Neural progenitor cell (in vitro differentiated cells): Measurements from ENCODE around the gene EPS8. TPM values are rescaled to one million over a fixed set of nuclear protein-coding genes. Genes with fewer than 3 reads are reported as not detected.

Source experiments
- DNase-seq: peaks from one replicate; pipeline ENCODE4 v3.0.0-alpha.2; 2016; ENCODE audit warnings: low spot score
- H2AFZ ChIP-seq: fragments of 200-600 bp; sonication (generic); replicated peaks from 2 replicates; pipeline ENCODE4 v1.6.1; 2016; ENCODE audit warnings: antibody characterized with exemption
- H3F3A ChIP-seq: fragments of 200-600 bp; sonication (generic); 2 replicates; pipeline ENCODE4 v1.6.1; 2016; ENCODE audit warnings: antibody characterized with exemption, low read depth
- H3K27ac ChIP-seq: fragments of 200-600 bp; sonication (generic); 2 replicates; pipeline ENCODE4 v1.5.1; 2016; ENCODE audit warnings: mild to moderate bottlenecking
- H3K27me3 ChIP-seq: fragments of 200-600 bp; sonication (generic); 2 replicates; pipeline ENCODE4 v1.6.1; 2016; ENCODE audit warnings: mild to moderate bottlenecking, moderate library complexity
- H3K36me3 ChIP-seq: fragments of 200-600 bp; sonication (generic); 2 replicates; pipeline ENCODE4 v1.5.1; 2016
- H3K4me1 ChIP-seq: fragments of 200-600 bp; sonication (generic); 2 replicates; pipeline ENCODE4 v1.6.1; 2016; ENCODE audit warnings: mixed run types
- H3K4me2 ChIP-seq: fragments of 200-600 bp; sonication (generic); 2 replicates; pipeline ENCODE4 v1.6.1; 2016
- H3K4me3 ChIP-seq: fragments of 200-600 bp; sonication (generic); 2 replicates; pipeline ENCODE4 v1.5.1; 2016
- H3K79me2 ChIP-seq: fragments of 200-600 bp; sonication (generic); 2 replicates; pipeline ENCODE4 v1.6.1; 2016; ENCODE audit warnings: low read depth
- H3K9ac ChIP-seq: fragments of 200-600 bp; sonication (generic); 2 replicates; pipeline ENCODE4 v1.6.1; 2016
- H3K9me3 ChIP-seq: fragments of 200-600 bp; sonication (generic); 2 replicates; pipeline ENCODE4 v1.5.1; 2016; ENCODE audit warnings: low read depth
- H4K20me1 ChIP-seq: fragments of 200-600 bp; sonication (generic); 2 replicates; pipeline ENCODE4 v1.6.1; 2016; ENCODE audit warnings: low read depth
- H3K27ac Mint-ChIP-seq: 3 replicates; pipeline ENCODE4 v1.8.0; 2021; ENCODE audit warnings: mixed read lengths
- H3K27me3 Mint-ChIP-seq: 2 replicates; pipeline ENCODE4 v1.8.0; 2022; ENCODE audit warnings: low read depth, mild to moderate bottlenecking, inconsistent platforms, moderate library complexity, mixed read lengths; ENCODE audit not compliant: insufficient read depth
- H3K36me3 Mint-ChIP-seq: 3 replicates; pipeline ENCODE4 v1.8.0; 2021; ENCODE audit warnings: mixed read lengths
- H3K4me1 Mint-ChIP-seq: 3 replicates; pipeline ENCODE4 v1.8.0; 2021; ENCODE audit warnings: mixed read lengths
- H3K4me3 Mint-ChIP-seq: 3 replicates; pipeline ENCODE4 v1.8.0; 2021; ENCODE audit warnings: mild to moderate bottlenecking, moderate library complexity, mixed read lengths
- H3K9me3 Mint-ChIP-seq: 3 replicates; pipeline ENCODE4 v1.8.0; 2020; ENCODE audit warnings: mixed read lengths
- EZH2 ChIP-seq: fragments of 200-600 bp; sonication (generic); IDR thresholded peaks from 2 replicates; pipeline ENCODE4 v1.6.1; 2017; ENCODE audit warnings: antibody characterized with exemption, mild to moderate bottlenecking, moderate library complexity
- EZH2phosphoT487 ChIP-seq: fragments of 200-600 bp; sonication (generic); IDR thresholded peaks from 2 replicates; pipeline ENCODE4 v1.6.1; 2017; ENCODE audit warnings: antibody characterized with exemption
- total RNA-seq: library from RNA; depleted of rRNA; stranded (reverse); fragments of >200 nt; gene quantifications from 2 replicates; pipeline ENCODE4 v1.2.3, GENCODE V29; 2015; ENCODE audit warnings: low replicate concordance
- TF ChIP-seq, protein P1 (sequence below): fragments of 200-600 bp; sonication (generic); IDR thresholded peaks from 2 replicates; pipeline ENCODE4 v1.5.1; 2017; ENCODE audit warnings: antibody characterized with exemption, mild to moderate bottlenecking

The EPS8 gene
- total RNA-seq, 1 donor from 2014 or later = 17.0 TPM

- no peak overlapping the region for H3K27ac ChIP-seq
- no peaks in the 10 kb centered on the region for H4K20me1 ChIP-seq
- Mint-ChIP-seq H3K4me3 (no peak overlapping the region), H3K4me1 (peaks cover 11% of the 10 kb centered on the region), H3K27ac (no peak overlapping the region), H3K36me3 (peaks cover 18% of the 10 kb centered on the region), H3K27me3 (no peaks in the 10 kb centered on the region), H3K9me3 (peaks cover 23% of the 10 kb centered on the region)
- H3K36me3 ChIP-seq = no peaks in the 10 kb centered on the region
- no peaks in the 10 kb centered on the region for H3K9me3 ChIP-seq
- no peak overlapping the region for H3K9ac ChIP-seq
- DNase-seq = no peak
- no peaks in the 10 kb centered on the region for H3K27me3 ChIP-seq
- H3K4me3 ChIP-seq = no peak overlapping the region
- H3K79me2 ChIP-seq = no peaks in the 10 kb centered on the region
- TF ChIP-seq EZH2phosphoT487 (no peak), EZH2 (no peak)
- TF ChIP-seq, protein P1, sequence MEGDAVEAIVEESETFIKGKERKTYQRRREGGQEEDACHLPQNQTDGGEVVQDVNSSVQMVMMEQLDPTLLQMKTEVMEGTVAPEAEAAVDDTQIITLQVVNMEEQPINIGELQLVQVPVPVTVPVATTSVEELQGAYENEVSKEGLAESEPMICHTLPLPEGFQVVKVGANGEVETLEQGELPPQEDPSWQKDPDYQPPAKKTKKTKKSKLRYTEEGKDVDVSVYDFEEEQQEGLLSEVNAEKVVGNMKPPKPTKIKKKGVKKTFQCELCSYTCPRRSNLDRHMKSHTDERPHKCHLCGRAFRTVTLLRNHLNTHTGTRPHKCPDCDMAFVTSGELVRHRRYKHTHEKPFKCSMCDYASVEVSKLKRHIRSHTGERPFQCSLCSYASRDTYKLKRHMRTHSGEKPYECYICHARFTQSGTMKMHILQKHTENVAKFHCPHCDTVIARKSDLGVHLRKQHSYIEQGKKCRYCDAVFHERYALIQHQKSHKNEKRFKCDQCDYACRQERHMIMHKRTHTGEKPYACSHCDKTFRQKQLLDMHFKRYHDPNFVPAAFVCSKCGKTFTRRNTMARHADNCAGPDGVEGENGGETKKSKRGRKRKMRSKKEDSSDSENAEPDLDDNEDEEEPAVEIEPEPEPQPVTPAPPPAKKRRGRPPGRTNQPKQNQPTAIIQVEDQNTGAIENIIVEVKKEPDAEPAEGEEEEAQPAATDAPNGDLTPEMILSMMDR = no peak
- H2AFZ ChIP-seq = no peak overlapping the region
- H3K4me2 ChIP-seq = no peak overlapping the region
- no peaks in the 10 kb centered on the region for H3K4me1 ChIP-seq
- H3F3A ChIP-seq = no peaks in the 10 kb centered on the region
Measured at GRCh38 chr12:15732341-15733061, 56.7 kb downstream of the EPS8 start.

GRCh38 chr12:15731940-15732339 lies 57.2 kb downstream of the EPS8 start:
- Histone ChIP-seq H3K4me3 (no peak overlapping the region), H3K79me2 (no peaks in the 10 kb centered on the region), H3K27ac (no peak overlapping the region), H3K9me3 (no peaks in the 10 kb centered on the region), H2AFZ (no peak overlapping the region), H3K36me3 (no peaks in the 10 kb centered on the region), H3K4me1 (no peaks in the 10 kb centered on the region), H3K4me2 (no peak overlapping the region), H3F3A (no peaks in the 10 kb centered on the region), H4K20me1 (no peaks in the 10 kb centered on the region), H3K9ac (no peak overlapping the region), H3K27me3 (no peaks in the 10 kb centered on the region)
- no peak for TF ChIP-seq EZH2phosphoT487
- TF ChIP-seq, protein P1 = no peak
- TF ChIP-seq EZH2 = no peak
- Mint-ChIP-seq H3K27me3 (no peaks in the 10 kb centered on the region), H3K4me3 (no peak overlapping the region), H3K27ac (no peak overlapping the region), H3K9me3 (peaks cover 23% of the 10 kb centered on the region), H3K36me3 (peaks cover 18% of the 10 kb centered on the region), H3K4me1 (peaks cover 11% of the 10 kb centered on the region)
- DNase-seq = no peak

GRCh38 chr12:15729097-15729496 lies 60.1 kb downstream of the EPS8 start:
- Mint-ChIP-seq H3K9me3 (peaks cover 20% of the 10 kb centered on the region), H3K27ac (no peak overlapping the region), H3K36me3 (peaks cover 13% of the 10 kb centered on the region), H3K27me3 (no peaks in the 10 kb centered on the region), H3K4me3 (no peak overlapping the region), H3K4me1 (peaks cover 21% of the 10 kb centered on the region)
- Histone ChIP-seq H3K36me3 (no peaks in the 10 kb centered on the region), H2AFZ (no peak overlapping the region), H3K9me3 (no peaks in the 10 kb centered on the region), H3K27me3 (no peaks in the 10 kb centered on the region), H3K4me3 (no peak overlapping the region), H3F3A (no peaks in the 10 kb centered on the region), H4K20me1 (no peaks in the 10 kb centered on the region), H3K79me2 (no peaks in the 10 kb centered on the region), H3K4me1 (peaks cover 5% of the 10 kb centered on the region), H3K27ac (no peak overlapping the region), H3K9ac (no peak overlapping the region), H3K4me2 (no peak overlapping the region)
- no peak for TF ChIP-seq EZH2
- TF ChIP-seq, protein P1 = no peak
- TF ChIP-seq EZH2phosphoT487 = no peak
- DNase-seq = no peak
